Muscle of arm (tissue), 12 donors: Measurements from ENCODE around the gene CDC42BPG. TPM values are rescaled to one million over a fixed set of nuclear protein-coding genes. Genes with fewer than 3 reads are reported as not detected.
"Not testable (repeated sequence)": the region's sequence is repeated elsewhere in the genome, so short reads cannot be mapped to it uniquely, and the experiment has no call there.

Experiments
- DNase-seq: peaks from one replicate; pipeline ENCODE4 v3.0.0-alpha.2; 2013
- polyA plus RNA-seq, 12 donors: library from polyadenylated mRNA; unstranded; fragments of 120-200 nt; gene quantifications; one replicate each; pipeline ENCODE4 v1.2.1, GENCODE V29; 2013; ENCODE audit not compliant: insufficient read length in 12 of 12

Gene CDC42BPG
- polyA plus RNA-seq, 12 donors: 0.40 to 8.6 (median 0.84) TPM; not detected in 1

DNA sequence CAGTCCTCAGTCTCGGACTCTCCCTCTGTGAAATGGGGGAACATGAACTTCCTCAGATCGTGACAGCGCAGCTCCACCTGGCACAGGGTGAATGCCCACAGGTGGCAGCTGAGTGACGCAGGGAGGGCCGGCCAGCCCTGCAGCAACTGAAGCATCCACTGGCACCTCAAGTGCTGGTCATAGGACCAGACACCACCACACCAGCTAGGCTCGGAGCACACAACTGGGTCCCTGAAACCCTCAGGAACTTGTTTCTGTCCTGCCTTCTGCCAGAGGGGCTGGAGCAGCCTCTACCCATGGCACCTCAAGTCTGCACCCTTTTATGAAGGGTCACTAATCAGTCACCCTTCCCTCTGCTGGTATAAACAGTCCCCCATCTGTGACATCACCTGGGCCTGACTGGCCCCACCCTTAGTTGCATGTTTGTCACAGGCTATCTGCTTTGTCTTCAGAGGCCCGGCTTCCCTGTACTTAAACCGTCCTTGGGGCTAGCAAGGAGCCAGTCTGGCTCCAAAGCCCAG is 7.4 kb upstream of the CDC42BPG start:
- DNase-seq: no peak

DNA sequence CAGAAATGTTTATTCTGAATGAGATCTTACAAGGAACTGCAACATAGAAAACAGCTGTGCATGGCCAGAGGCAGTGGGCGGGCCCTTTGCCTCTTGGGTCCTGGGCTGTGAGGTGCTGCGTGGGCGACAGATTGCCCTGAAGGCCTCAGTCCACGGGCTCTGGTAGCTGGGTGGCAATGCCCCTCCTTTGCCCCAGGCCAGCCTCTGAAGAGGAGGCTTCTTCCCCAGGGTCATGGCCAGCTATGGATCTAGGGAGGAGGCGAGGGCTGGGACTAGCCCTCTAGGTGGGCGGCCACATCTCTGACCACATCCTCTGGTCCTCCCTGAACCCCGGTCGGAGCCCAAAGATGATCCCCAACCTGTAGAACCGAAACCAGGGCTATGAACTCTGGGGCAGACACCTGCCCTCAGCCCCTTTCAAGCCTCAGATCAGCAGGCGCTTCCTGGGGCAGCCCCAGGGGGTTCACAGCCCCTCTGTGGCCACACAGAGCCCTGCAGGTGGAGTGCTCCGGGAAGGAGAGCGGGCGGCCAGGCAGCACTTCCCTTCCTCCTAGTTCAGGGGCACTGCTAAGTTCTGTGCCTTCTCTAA is 6.6 kb upstream of the CDC42BPG start:
- DNase-seq: no peak

DNA sequence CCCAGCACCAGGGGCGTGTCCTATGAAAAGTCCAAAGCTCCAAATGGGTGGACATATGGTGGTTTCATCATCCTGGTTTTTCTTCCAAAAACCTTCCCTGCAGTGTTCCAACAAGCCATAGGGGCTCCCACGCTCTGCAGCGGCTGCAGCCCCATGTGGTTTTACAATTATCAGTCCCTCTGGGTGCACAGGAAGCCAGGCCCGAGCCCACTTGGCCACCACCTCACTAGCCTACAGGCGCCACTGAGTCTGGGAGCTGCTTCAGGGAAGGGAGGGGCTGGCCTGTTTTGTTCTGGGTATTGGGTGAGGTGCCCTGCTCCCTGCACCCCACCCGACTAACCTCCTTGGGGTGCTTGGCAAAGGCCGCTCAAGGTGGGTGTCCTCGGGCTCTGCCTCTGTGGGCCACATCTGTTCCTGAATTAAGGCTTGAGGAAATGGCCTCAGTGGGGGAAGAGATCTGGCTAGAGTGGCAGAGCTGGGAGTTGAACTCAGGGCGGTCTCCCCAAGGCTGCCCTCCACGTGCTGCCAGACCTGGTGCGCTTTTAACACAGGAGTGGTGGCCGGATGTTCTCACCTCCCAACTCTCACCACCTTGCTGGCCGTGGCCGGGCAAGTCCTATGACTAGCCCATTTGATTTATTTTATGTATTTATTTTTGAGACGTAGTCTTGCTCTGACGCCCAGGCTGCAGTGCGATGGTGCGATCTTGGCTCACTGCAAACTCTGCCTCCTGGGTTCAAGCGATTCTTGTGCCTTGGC is 5.3 kb upstream of the CDC42BPG start:
- DNase-seq: no peak

DNA sequence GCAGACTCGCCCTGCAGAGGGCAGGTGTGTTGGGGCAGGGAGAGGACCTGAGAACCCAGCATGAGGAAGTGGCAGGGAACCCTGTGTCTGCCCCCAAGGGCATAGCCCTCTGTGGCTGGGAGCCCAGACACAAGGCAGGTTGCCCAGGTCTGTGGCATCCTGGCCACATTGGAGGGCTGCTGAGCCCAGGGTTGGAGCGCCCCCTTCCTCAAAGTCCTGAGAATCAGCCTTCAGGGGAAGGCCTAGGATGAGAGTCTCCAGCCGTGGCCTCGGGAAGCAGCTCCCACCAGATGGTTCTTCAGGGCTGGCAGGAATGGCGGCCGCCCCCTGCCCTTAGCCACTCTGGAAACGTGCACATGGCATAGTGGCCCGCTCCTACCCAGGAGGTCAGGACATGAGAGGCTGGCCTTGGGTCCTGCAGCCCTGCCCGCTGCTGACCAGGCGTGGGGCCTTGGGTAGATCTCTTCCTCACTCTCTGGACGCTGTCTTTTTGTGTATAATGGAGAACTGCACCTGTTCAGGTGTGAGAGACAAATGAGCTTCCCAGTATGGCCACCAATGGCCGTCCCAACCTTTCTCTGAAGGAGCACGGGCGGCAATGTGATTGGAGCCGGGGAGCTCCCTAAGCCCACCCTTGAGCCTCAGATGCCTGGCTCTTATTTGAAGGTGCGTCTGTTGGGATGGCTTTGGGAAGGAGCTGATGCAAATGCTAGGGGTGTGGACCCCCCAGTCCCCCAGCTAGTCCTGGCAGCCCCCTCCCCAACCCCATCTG is 4.6 kb upstream of the CDC42BPG start:
- no peak for DNase-seq

DNA sequence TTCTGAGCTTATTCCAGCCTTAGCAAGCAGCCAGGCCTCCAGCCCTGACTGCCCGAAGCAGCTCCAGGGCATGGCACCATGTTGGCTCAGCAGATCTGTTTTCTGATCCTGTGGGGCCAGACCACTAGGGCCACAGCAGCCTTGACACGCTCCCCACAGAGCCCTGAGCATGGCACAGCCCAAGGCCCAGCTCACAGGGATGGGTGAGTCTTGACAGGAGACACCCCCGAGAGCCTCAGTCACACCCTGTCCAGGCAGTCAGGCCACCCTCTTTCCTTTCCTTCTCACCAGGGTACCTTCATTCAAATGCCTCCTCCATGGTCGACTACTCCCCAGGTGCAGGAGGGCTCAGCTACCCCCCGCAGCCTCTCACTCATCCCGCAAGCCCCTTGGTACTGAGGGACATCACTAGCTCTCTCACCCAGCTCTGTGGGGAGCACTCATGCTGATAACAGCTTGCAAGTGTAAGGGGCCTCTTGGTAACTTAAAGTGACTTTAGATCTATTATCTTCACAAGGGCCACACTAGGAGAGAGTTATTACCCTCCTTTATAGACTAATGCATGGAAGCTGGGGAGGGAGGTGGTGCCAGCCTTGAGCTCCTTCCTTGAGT is 3.9 kb upstream of the CDC42BPG start:
- DNase-seq: no peak

DNA sequence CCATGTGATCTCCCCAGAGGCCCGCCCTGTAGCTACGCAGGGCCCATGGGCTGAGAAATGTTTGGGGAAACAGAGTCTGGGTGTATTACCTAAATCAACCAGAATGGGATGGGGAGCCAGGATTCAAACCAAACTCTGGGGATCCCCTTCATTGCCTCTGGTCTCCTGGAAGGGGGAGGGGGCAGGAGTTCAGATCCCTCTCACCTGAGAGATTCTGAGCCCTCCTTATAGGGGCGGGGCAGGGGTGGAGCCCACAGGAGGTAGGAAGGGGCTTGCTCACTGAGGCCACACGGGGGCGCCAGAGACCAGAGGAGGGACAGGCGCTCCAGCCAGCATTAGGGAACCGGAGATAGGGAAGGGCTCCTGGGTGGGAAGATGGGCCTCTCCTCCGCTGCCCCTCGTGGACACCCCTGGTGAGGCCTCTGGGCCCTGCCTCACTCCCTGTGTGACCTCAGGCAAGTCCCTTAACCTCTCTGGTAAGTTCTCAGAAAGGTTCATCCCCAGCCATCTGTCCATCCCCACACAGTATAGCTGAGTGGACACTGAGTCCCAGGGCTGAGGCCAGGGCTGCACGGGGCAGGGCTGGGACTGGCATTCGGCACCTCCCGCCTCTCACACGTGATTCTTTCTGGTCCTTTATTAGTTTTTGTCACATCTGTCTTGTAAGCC is 2.7 kb upstream of the CDC42BPG start:
- peak; percentile 89 for DNase-seq

DNA sequence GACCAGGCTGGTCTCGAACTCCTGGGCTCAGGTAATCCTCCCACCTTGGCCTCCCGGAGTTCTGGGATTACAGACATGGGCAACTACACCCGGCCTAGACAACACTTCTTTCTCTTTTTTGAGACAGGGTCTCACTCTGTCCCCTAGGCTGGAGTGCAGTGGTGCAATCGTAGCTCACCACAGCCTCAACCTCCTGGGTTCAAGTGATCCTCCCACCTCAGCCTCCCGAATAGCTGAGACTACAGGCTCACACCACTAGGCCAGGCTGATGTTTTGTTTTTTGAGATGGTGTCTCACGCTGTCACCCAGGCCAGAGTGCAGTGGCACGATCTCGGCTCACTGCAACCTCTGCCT is 1.3 kb upstream of the CDC42BPG start:
- DNase-seq: not testable (repeated sequence)

DNA sequence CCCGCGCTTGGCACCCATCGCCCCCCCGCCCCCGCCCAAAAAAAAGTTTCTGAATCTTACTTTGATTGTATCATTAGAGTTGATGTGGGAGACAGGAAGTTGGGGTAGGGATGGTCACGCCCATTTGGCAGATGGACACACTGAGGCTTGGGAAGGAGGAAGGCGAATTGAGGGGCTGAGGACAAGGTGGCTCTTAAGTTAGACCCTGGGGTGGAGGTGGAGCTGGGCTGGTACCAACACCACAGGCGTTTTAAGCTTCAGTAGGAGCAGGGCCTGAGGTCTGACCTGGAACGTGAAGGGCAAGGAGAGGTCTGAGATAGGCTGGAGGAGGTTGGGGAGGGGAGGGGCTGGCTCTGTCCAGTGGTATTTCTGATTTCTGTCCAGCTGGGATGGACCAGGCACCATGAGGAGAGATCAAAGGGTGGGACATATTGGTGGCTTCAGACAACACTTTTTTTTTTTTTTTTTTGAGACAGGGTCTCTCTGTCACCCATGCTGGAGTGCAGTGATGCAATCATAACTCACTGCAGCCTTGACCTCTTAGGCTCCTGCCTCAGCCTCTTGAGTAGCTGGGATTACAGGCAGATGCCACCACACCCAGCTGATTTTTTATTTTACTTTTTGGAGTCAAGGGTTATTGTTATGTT is 799 bp upstream of the CDC42BPG start:
- no peak for DNase-seq

DNA sequence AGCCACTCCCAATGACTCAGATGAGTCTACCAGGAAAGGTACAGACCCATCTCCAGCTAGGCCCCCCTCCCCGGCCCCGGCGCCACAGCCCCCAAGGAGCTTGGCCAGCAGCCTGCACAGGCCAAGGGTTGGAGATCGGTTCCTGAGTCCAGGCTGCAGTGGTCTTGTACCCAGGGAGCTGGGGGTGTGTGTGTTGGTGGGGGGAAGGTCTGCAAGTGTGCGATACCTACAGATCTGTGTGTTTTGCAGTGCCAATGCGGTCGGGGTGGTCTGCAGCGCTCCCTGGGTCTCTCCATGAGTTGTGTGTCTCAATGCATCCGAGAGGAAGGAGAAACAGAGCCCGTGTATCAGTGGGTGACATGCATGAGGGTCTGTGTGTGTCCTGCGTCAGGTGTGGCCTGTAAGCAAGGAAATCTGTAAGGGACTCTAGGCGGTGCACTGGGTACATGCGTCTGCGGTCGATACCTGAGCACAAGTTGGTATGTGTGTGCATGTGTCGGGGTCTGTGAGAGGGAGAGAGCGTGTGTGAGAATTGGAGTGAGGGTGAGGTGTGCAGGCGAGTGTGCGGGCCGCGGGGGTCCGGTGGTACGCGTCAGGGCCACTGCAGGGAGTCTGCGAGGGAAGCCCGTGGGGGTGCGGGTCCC is 645 bp downstream of the CDC42BPG start:
- DNase-seq: no peak

DNA sequence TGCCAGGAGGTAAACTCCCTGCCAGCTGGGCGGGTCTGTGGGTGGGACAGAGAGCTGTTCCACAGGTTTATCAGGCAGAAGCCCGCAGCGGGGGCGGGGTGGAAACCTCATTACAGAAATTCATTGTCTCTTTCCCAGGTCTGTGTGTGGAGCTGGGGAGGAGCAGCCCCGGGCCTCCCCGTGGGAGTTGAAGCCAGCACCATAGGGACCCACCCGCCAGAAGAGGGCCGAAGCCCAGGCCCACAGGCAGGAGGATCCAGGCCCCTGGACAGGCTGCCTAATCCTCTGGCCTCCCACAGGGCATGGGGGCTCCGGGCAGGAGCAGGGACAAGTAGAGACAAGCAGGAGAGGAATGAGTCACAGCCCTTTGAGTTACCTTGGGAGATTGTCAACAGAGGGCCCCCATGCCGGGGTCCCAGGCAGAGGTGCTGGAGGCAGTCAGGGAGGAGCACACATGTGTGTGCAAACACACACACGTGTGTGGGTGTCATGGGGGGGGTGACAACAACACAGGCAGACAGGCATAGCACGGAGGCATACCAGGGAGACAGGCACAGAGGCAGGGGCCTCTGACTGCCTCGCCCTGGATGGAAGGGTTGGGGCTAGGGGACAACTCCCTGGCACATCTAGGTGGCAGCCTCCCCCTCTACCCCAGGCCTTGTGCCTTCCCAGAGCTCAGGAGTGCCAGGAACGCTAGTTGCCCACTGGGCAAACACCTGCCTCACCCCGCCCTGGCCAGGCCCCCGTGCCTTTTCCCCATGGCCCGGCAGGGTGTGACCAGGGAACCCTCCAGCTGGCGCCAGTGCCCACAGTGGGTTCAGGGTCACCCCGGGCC is 1.4 kb downstream of the CDC42BPG start:
- no peak for DNase-seq

DNA sequence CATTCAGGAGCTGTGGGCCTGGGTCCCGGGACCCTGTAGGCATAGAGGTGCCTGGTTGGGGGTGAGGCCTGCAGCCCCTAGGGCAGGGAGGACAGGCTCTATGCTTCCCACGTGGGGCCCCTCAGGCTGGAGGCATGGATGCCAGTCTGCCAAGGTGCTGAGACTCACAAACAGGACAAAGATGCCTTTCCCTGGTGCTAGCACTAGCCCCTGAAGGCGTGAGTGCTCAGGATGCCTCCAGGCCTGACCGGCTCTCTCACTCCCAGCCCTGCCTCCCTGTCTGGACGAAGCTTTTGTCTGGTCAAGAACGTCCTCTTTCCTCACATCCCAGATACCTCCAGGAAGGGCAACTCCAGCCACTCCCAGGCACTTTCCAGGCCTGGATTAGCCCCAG is 2.1 kb downstream of the CDC42BPG start:
- no peak for DNase-seq

DNA sequence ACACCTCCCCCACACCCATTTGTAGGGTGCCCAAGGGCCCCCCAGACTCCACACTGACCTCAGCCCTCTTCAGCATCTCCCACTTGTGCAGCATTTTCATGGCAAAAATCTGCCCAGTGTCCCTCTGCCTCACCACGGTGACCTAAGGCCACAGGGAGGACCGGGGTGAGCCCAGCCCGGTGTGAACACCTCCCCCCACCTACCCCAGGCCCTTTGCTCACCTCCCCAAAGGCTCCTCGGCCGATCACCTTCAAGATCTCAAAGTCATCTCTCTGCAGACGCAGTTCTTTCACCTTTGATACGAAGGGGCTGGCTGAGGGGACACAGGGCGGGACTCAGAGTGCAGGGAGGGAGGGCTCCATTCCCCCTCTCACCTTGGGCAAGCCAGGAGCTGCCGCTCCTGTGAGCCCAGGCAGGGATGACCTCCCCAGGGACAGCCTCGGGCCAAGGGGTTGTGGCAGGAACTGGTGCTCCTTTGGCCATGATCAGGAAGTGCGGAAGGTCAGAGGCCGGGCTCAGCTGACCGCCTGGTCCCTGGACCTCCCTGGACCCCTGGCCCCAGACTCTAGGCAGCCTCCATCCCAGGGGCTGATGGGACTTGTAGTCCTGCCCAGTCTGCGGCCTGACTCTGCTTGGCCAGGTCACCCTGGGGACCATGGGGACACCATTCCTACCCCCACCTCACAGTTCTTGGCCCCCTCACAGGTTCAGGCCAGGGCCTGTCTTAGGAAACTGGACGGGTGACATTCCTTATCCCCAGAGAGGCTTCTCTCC is 2.7 kb downstream of the CDC42BPG start:
- DNase-seq: no peak

DNA sequence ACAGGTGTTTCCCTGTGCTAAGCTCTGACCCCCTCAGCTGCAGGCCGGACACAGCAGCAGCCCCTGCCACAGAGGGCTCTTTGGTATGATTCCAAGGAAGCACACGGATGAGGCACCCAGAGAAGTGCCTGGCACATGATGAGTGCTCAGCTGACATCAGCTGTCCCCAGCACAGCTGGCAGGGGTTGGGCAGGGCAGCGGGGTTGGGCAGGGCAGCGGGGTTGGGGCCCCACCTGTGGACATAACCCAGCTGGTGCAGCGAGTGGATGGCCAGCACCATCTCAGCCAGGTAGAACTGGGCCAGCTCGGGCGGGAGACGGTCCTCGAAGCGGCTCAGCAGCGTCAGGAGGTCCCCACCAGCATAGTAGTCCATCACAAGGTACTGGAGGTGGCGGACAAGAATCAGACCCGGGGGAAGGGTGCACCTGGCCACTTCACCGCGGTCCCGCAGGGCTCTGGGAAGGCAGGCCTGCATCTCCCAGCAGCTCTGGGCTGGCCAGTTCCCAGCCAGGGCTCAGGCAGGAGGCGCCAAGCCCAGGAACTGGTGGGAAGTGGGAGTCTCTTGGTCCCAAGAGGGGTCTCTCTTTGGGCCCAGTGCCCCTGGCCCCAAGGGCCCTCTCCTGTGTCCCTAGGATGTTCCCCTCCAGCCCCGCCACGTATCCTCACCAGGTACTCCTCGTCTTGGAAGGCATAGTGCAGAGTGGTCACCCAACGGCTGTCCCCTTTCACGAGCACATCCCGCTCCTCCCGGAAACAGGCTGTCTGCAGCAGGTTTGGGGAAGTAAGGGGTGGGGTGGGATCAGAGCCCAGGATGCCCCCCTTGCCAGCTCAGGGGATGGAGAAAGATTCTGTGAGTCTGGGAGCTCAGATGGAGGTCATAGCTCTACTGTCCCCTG is 4.3 kb downstream of the CDC42BPG start:
- no peak for DNase-seq

DNA sequence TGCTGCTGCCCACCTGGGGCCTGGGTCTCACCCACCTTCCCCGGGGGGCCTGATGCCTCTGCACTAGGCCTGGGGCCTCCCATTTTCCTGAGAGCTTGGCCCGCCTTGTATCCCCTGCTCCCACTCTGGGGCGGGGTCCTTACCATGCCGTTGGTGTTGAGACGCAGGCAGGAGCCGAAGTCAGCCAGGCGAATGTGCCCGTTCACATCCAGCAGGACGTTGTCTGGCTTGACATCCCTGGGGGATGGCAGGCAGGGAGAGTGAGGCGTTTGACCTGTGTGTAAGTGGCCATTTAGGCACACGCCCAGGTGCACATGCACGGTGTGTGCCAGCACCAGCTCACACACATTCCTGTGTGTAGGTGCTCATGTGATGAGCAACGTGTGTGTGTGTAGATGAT is 5.1 kb downstream of the CDC42BPG start:
- no peak for DNase-seq

DNA sequence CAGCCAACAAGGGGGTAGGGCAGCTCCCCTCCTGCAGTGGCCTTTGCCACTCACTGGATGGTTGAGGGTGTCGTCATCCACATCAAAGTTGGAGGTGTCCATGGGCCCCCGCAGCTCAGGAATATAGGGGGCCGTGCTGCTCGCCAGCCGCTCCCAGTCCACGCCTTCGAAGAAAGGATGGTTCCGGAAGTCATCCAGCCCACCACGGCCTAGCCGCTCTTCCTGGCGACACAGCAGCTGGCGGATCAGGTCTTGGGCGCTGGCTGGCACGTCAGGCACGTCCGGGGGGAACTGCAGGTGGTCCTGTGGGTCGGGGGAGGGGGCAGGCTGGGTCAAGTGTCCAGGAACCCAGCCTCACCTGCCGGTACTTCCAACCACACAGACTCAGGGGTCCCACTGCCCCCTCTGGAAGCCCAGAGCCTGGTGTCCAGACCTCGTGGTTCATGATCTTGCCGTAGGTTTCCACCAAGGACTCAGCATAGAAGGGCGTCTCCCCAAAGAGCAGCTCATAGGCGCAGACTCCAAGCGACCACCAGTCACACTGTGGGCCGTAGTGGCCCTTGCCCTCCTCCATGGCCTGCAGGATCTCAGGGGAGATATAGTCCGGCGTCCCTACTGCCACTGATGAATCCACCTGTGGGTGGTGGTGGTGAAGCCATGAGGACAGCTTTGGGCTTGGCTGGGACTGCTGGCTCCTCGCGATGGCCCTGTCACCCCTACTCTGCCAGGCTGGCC is 5.7 kb downstream of the CDC42BPG start:
- no peak for DNase-seq

DNA sequence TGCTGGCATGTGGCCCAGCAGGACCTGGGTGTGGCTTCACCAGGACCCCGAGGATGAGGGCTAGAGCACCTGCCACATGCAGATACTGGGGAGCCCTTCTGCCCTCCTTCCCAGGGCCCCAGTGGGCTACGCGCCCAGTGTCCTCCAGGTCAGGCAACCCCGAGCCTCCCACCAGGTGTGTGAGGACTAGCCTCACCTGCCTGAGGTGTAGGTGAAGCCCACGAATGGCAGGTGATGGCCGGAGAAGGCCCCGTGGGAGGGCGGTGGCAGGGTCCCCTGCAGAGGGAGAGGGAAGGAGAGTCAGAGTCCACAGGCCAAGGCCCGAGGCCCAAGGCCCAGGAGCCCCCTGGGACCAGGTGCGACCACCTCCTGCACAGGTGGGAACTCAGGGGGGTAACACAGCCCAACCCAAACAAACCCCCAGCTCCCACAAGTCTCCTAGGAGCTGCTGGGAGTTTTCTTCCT is 6.5 kb downstream of the CDC42BPG start:
- DNase-seq: no peak

DNA sequence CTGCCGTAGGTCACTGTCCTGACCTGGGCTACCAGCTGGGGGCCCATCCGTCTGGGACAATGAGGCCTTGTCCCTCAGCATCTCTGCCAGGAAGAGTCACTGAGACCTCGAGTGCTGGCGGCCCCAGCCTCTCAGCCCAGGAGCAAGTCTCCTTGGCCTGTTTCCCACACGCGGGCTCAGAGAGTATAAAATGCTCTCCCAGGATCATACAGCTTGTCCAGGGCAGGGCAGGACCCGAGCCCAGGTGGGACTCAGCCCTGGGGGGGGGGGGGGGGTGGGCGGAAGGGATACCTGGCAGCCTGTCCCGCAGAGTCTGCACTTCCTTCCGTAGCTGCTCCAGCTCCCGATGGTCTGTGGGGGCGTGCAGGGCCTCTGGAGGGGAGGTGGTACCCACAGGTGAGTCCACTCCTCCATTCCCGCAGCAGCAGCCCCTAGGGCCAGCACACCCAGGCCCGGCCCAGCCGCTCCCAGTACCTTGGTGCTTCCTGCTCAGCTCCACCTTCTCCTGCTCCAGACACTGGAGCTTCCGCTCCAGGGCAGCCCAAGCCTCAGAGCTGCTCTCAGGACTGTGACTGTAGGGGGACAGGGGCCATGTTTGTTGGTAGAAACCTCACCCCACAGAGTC is 7.9 kb downstream of the CDC42BPG start:
- DNase-seq: no peak
